ENCODE data around the gene AK1.
"Not testable (repeated sequence)": the region's sequence is repeated elsewhere in the genome, so short reads cannot be mapped to it uniquely, and the experiment has no call there.

Gene AK1

GRCh38 chr9:127884976-127885490, 7.6 kb upstream of the AK1 start:
- TF ChIP-seq, protein P1, sequence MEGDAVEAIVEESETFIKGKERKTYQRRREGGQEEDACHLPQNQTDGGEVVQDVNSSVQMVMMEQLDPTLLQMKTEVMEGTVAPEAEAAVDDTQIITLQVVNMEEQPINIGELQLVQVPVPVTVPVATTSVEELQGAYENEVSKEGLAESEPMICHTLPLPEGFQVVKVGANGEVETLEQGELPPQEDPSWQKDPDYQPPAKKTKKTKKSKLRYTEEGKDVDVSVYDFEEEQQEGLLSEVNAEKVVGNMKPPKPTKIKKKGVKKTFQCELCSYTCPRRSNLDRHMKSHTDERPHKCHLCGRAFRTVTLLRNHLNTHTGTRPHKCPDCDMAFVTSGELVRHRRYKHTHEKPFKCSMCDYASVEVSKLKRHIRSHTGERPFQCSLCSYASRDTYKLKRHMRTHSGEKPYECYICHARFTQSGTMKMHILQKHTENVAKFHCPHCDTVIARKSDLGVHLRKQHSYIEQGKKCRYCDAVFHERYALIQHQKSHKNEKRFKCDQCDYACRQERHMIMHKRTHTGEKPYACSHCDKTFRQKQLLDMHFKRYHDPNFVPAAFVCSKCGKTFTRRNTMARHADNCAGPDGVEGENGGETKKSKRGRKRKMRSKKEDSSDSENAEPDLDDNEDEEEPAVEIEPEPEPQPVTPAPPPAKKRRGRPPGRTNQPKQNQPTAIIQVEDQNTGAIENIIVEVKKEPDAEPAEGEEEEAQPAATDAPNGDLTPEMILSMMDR (IDR thresholded peaks at IDR 0.05; ENCODE audit: low read depth, low read length, missing control alignments): no peak
- H3K4me3 ChIP-seq (ENCODE audit: low read depth, low read length): no peak overlapping the region
- DNase-seq (ENCODE audit: low read depth): no peak

GRCh38 chr9:127884427-127884911, 7.0 kb upstream of the AK1 start:
- TF ChIP-seq, protein P1 (IDR thresholded peaks at IDR 0.05; ENCODE audit: low read depth, low read length, missing control alignments): no peak
- no peak overlapping the region for H3K4me3 ChIP-seq (ENCODE audit: low read depth, low read length)
- no peak for DNase-seq (ENCODE audit: low read depth)

- TF ChIP-seq, protein P1 (IDR thresholded peaks at IDR 0.05; ENCODE audit: low read depth, low read length, missing control alignments): no peak
Observed at GRCh38 chr9:127883959-127884358, 6.5 kb upstream of the AK1 start.

GRCh38 chr9:127881715-127882114, 4.2 kb upstream of the AK1 start:
- DNase-seq (ENCODE audit: low read depth): not testable (repeated sequence)

More at GRCh38 chr9:127883959-127884358, 6.5 kb upstream of the AK1 start:
- no peak overlapping the region for H3K4me3 ChIP-seq (ENCODE audit: low read depth, low read length)
- DNase-seq (ENCODE audit: low read depth): no peak

GRCh38 chr9:127880143-127880542, 2.7 kb upstream of the AK1 start:
- H3K4me3 ChIP-seq (ENCODE audit: low read depth, low read length): no peak overlapping the region
- no peak for DNase-seq (ENCODE audit: low read depth)
- TF ChIP-seq, protein P1 (IDR thresholded peaks at IDR 0.05; ENCODE audit: low read depth, low read length, missing control alignments): no peak

More at GRCh38 chr9:127881715-127882114, 4.2 kb upstream of the AK1 start:
- H3K4me3 ChIP-seq (ENCODE audit: low read depth, low read length): not testable (repeated sequence)

DNA sequence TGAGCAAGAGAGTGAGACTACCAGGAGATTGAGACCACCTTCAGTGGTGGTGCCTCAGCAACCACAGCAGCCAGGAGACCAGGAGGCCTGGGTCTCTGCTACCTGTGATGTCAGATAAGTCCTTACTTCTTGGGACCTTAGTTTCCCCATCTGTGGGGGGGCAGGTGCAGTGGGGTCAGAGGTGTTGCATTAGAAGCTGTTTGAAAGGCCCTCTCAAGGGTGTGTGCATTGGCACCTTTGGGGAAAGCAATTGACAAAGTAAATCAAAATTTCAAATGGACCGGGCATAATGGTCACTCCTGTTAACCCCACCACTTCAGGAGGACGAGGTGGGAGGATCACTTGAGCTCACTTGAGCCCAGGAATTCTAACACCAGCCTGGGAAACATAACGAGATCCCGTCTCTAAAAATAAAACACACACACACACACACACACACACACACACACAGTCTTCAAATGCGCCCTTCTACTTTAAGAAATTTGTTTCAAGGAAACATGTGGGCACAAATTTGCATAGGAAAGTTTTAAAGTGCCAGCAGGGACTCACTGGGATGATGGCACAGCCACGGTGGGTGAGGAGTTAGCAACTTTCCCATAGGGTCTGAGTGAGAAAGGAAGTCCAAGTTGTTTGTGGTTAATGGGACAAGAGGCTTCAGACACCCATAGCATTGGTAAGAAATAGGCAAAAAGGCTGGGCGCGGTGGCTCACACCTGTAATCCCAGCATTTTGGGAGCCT, 1.3 kb upstream of the AK1 start:
- no peak overlapping the region for H3K4me3 ChIP-seq (ENCODE audit: low read depth, low read length)
- TF ChIP-seq, protein P1 (IDR thresholded peaks at IDR 0.05; ENCODE audit: low read depth, low read length, missing control alignments): no peak

DNA sequence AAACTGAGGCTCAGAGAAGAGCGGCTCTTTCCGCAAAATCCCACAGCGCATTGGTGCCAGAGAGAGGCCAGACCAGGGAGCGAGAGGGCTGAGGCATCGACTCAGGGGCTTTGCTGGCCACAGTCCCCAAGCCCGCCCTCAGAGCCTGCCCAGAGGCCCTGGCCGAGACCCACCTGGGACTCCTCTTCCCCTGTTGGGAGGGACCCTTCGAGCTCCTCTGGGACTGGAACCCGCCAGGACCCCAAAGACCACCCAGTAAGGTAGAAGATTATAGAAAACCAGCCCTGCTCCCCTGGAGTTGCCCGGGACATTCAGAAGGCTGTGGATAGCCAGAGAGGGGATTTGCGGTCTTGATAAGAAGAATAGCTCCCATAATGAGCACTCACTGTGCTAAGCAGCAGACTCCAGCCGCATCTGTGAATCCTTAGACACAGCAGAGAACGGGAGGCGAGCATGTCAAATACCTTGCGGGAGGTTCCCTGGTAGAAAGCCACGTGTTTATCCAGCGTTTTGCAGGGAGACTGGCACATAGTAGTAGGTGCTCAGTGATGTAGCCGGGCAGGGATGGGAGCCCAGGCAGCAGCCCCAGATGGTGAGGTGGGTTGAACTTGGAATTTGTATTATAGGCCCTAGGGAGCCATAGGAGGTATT, 651 bp upstream of the AK1 start:
- no peak overlapping the region for H3K4me3 ChIP-seq (ENCODE audit: low read depth, low read length)
- TF ChIP-seq, protein P1 (IDR thresholded peaks at IDR 0.05; ENCODE audit: low read depth, low read length, missing control alignments): no peak
- DNase-seq (ENCODE audit: low read depth): no peak

More for the DNA sequence above, 1.3 kb upstream of the AK1 start:
- DNase-seq (ENCODE audit: low read depth): no peak
